GM19452 (cell line): ENCODE data around the gene CIAO3.

Experiments
- ATAC-seq: cut with Tn5 transposase; IDR thresholded peaks from one replicate; pipeline ENCODE4 v1.9.1; 2021; ENCODE audit not compliant: unreplicated experiment

The CIAO3 gene

DNA sequence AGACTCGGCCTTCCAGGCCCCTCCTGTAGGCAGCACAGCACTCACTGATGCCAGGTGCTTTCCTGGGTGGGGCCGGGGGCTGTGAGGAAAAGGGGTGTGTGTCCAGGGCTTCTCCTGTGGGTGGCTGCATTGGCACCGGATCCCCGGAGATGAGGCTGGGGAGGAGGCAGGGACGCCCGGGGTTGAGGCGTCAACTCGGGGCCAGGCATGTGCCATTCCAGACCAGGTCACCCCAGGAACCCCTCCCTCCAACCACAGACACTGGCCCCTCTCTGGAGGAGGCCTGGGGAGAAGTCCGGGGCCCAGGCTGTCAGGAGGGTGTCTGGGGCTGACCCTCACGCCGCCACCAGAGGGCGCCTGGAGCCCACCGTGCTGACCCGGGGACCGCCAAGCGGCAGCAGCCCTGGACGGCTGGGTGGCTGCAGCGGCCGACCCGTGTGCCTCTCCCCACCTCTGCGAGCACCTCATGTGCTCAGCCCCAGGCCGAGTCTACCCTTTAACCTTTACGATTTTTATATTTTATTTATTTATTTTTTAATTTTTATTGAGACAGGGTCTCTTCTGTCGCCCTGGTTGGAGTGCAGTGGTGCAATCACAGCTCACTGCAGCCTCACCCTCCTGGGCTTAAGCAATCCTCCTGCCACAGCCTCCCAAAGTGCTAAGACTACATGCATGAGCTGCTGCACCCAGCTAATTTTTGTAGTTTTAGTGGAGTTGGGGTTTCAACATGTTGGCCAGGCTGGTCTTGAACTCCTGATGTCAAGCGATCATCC is 29.1 kb downstream of the CIAO3 start:
- ATAC-seq, result no peak

- ATAC-seq, result no peak
Observed at GRCh38 chr16:711084-711483, 29.7 kb downstream of the CIAO3 start.

DNA sequence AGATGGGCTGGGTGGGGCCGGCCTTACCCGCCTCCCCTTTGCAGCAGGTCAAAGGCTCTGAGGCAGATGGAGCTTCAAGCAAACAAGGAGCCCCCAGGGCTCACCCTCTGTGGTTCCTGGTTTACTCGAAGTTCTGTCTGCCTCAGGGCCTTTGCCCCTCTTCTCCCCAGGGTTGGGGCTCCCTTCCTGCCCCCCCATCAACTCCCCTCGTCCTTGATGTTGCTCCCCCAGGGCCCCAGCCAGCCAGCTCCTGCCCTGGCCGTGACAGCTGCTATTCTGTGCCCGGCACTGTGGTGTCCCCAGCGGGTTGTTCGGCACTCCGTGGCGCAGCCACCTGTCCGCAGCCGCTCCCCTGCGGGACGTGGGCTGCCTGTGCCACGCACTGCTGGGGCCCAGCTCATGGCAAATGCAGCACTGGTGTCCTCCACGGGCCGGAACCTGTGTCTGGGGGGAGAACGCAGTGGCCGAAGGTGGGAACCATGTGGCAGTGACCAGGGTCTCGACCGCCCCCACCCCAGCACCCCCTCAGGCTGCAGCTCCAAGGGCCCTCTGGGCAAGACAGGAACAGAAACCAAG is 30.2 kb downstream of the CIAO3 start:
- ATAC-seq, result no peak

- ATAC-seq, result no peak
Observed at GRCh38 chr16:709566-710499, 31.0 kb downstream of the CIAO3 start.

GRCh38 chr16:708959-709358 is 31.8 kb downstream of the CIAO3 start:
- ATAC-seq, result no peak

DNA sequence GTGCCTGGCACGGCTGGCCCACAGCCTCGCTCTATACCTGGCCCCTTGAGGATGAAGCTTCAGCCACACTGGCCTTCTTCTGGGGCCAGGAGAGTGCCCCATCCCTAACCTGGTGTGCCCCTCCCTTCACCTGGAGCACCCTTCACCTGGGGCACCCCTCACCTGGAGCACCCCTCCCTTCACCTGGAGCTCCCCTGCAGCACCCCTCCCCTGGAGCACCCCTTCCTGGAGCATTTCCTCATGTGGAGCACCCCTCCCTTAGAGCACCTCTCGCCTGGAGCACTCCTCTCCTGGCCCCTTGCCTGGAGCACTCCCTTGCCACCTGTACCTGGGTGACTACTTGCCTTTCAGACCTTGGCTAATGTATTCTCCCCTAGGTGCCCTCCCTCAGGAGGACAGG is 32.8 kb downstream of the CIAO3 start:
- ATAC-seq, result no peak

DNA sequence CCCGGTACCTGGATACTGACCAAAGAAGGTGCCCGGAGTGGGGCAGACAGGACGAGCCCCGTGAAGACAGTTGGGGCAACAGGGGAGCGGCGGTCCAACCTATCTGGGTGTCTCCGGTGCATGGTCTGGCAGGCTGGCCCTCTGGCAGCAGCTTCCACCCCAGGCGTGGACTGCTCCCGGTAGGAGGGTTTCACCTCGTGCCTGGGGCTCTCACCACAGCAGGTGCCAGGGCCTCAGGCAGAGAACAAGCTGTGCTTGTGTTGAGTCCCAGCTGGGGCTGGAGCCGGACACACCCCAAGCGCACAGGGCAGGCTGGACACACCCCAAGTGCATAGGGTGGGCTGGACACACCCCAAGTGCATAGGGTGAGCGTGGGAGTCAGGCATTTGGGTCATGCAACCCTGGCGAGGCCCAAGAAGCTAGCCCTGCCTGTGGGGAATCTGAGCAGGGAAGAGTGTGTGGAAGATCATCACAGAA is 33.7 kb downstream of the CIAO3 start:
- ATAC-seq, result no peak

DNA sequence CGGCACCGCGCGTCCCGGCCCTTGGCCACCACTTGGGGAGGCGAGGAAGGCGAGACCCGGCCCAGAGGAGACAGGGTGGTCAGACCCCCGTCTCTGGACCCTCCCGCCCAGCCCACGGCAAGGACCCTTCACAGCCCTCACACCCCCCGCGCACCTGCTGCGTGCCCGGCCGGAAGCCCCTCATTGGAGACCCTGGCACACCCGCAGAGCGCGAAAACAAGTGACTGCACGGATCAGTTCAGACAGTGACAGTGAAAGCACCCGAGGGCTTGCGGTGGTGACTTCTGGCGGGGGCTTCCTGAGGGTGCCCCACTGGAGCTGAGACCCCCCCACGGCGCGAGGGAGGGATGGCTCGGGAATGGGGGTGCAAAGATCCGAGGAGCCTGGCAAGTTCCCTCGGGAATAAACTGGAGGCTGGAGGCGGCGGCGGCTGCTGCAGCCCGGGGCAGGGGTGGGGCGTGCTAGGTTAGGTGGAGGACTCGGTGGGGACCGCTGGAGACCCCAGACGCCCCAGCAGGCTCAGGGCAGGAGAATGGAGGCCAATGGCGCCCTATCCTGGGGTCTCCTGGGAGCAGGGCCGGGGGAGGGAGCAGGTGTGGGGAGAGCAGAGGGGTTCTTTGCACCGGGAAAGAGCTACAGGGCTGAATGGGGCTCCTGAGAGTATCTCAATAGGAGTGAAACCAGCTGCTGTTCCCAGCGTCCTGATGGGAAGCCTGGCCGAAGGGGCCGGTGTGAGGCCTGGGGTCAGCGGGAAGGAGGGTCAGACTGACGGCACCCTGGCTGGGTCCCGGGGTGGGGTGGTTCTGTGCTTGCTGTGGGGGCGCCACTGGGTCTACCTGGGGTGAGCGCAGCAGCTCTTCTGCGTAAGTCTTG is 34.4 kb downstream of the CIAO3 start:
- ATAC-seq, result no peak

GRCh38 chr16:705431-706188 is 35.2 kb downstream of the CIAO3 start, which contains the start of gene FBXL16:
FBXL16 (minus strand) TSS chr16:705801; CDS start chr16:697405, 8,396 bp downstream.
- no peak for ATAC-seq

GRCh38 chr16:704552-705380 is 36.0 kb downstream of the CIAO3 start:
- ATAC-seq, result no peak

DNA sequence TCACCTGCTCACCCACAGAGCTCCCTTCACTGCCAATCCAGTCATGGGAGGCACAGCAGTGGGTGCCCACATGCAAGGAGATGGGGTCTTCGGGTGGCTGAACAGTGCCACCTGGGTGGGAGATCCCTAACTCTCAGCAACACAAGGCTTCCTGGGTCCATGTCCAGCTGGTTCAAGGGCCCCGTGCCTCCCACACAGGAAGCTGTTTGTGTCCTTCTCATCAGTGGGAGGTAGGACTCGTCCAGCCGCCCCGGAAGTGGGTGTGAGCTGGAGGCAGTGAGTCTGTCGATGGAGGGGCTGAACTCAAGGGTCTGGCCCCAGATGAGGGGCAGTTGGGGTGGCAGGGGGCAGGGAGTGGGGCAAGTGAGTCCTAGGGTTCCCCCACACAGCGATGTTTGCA is 36.8 kb downstream of the CIAO3 start:
- no peak for ATAC-seq

DNA sequence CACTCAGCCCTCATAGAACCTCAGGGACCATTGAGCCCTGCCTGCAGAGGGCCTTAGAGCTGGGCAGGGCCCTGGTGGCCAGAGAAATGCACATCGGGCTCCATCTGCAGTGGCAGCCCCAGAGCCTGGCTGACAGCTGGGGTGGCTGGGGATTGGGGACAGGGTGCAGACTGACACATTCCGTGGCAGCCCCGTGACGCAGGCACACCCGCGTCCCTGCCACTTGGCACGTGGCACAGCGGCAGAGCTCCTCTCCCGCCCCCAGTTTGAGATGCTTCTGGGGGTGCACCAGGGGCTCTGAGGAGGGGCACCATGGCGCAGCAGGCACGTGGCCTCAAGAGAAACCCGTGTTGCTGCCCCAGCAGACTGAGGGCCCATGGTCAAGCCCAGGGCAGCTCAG is 37.4 kb downstream of the CIAO3 start:
- ATAC-seq, result no peak

GRCh38 chr16:702341-702740 is 38.5 kb downstream of the CIAO3 start:
- ATAC-seq, result no peak

- ATAC-seq, result no peak
Observed at GRCh38 chr16:700684-701584, 39.9 kb downstream of the CIAO3 start.

- no peak for ATAC-seq
Observed at GRCh38 chr16:698911-699671, 41.7 kb downstream of the CIAO3 start.

- no peak for ATAC-seq
Observed at GRCh38 chr16:695355-696089, 45.3 kb downstream of the CIAO3 start.
